Measurements from ENCODE around the gene SYK.
A peak's percentile ranks its signal among the peaks of the same experiment; 100 is the strongest.

SYK gene

GRCh38 chr9:90864779-90865178 lies 63.2 kb downstream of the SYK start:
- TF ChIP-seq CTCF (IDR thresholded peaks at IDR 0.05) (no peak), ZFX (IDR thresholded peaks at IDR 0.05; ENCODE audit: borderline replicate concordance) (no peak)

GRCh38 chr9:90867101-90867500 lies 65.5 kb downstream of the SYK start:
- no peak overlapping the region for H3K27ac ChIP-seq
- TF ChIP-seq CTCF (IDR thresholded peaks at IDR 0.05) (no peak), ZFX (IDR thresholded peaks at IDR 0.05; ENCODE audit: borderline replicate concordance) (no peak)

More at GRCh38 chr9:90864779-90865178, 63.2 kb downstream of the SYK start:
- H3K27ac ChIP-seq = no peak overlapping the region

GRCh38 chr9:90868555-90868954 lies 66.9 kb downstream of the SYK start:
- TF ChIP-seq CTCF (IDR thresholded peaks at IDR 0.05) = no peak
- no peak for TF ChIP-seq ZFX (IDR thresholded peaks at IDR 0.05; ENCODE audit: borderline replicate concordance)
- no peak overlapping the region for H3K27ac ChIP-seq

- no peak overlapping the region for H3K27ac ChIP-seq
- TF ChIP-seq CTCF (IDR thresholded peaks at IDR 0.05) = no peak
- TF ChIP-seq ZFX (IDR thresholded peaks at IDR 0.05; ENCODE audit: borderline replicate concordance) = no peak
These were observed 67.7 kb downstream of the SYK start for GRCh38 chr9:90869361-90869760.

GRCh38 chr9:90870621-90871326 lies 69.2 kb downstream of the SYK start:
- no peak for TF ChIP-seq ZFX (IDR thresholded peaks at IDR 0.05; ENCODE audit: borderline replicate concordance)
- TF ChIP-seq CTCF (IDR thresholded peaks at IDR 0.05) = peak; percentile 93
- H3K27ac ChIP-seq = no peak overlapping the region

DNA sequence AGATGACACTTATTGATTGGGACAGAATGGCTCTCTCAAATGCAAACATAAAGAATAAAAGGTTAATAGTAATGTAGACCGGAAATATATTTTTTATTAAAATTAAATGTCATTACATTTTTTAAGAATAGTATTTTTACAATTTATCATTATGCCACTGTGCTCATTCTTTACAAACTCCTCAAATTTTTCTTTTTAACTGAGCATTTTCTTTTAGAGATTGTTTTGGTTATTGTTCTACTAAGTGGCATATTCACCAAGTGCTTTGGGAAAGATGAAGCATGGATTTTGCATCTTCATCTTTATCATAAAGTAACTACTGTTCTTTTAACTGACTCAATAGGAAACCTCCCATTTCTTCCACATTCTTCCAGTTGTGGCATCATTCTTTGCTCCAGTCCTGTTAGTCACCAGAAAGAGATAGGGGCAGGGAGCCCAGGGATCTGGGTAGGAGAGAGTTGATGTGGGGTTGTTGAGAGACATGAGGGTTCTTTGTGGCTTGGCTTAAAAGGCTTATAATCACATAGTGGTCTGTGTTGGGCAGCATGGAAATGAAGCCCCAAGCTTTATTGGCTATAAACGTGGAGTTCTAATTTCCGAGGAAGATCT lies 69.8 kb downstream of the SYK start:
- TF ChIP-seq CTCF (IDR thresholded peaks at IDR 0.05) (peak; percentile 65), ZFX (IDR thresholded peaks at IDR 0.05; ENCODE audit: borderline replicate concordance) (no peak)
- H3K27ac ChIP-seq = no peak overlapping the region

DNA sequence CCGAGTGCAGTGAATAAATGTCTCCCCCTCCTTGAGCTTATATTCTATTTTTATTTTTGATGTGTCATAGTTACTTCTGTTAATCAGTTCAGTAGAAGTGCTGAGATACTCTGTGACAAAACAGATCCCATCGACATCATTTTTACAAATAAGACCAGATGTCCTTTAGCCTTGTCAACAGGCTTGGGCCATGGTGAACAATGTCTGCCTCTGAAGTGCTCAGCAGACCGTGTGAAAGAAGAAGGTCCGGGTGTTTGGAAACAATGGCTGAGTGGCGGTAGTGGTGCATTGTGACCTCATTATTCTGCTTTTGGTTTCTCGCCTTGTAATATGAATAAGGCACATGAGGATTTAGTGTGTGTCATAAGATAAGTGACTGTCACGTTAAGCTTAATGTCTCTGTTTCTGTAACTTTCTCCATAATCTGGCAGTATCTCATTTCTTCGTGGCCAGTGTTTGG lies 71.2 kb downstream of the SYK start:
- no peak overlapping the region for H3K27ac ChIP-seq
- TF ChIP-seq ZFX (IDR thresholded peaks at IDR 0.05; ENCODE audit: borderline replicate concordance) (no peak), CTCF (IDR thresholded peaks at IDR 0.05) (no peak)
